Ishikawa (cell line): ENCODE measurements around the gene CRYBG2.

Source experiments
- CEBPB ChIP-seq: IDR thresholded peaks from 2 replicates; pipeline ENCODE4 v1.6.1; 2012
- CREB1 ChIP-seq: IDR thresholded peaks from 2 replicates; pipeline ENCODE4 v1.6.1; 2012; ENCODE audit warnings: low read depth
- EGR1 ChIP-seq: IDR thresholded peaks from 2 replicates; pipeline ENCODE4 v1.6.1; 2012
- FOXM1 ChIP-seq: IDR thresholded peaks from 2 replicates; pipeline ENCODE4 v1.6.1; 2012; ENCODE audit warnings: low read depth, borderline replicate concordance
- NFIC ChIP-seq: IDR thresholded peaks from 2 replicates; pipeline ENCODE4 v1.6.1; 2012
- RAD21 ChIP-seq: IDR thresholded peaks from 2 replicates; pipeline ENCODE4 v1.6.1; 2012; ENCODE audit warnings: low read depth
- TAF1 ChIP-seq: IDR thresholded peaks from 2 replicates; pipeline ENCODE4 v1.6.1; 2012; ENCODE audit warnings: low read depth, mild to moderate bottlenecking
- TCF12 ChIP-seq: IDR thresholded peaks from 2 replicates; pipeline ENCODE4 v1.6.1; 2012; ENCODE audit warnings: low read depth
- TEAD4 ChIP-seq: IDR thresholded peaks from 2 replicates; pipeline ENCODE4 v1.6.1; 2012
- YY1 ChIP-seq: IDR thresholded peaks from 2 replicates; pipeline ENCODE4 v1.6.1; 2012; ENCODE audit warnings: low read depth
- ZBTB7A ChIP-seq: IDR thresholded peaks from 2 replicates; pipeline ENCODE4 v1.6.1; 2012; ENCODE audit warnings: low read depth
- TF ChIP-seq, protein P1 (sequence below): IDR thresholded peaks from 2 replicates; pipeline ENCODE4 v1.6.1; 2012
- TF ChIP-seq, protein P2 (sequence below): IDR thresholded peaks from 2 replicates; pipeline ENCODE4 v1.6.1; 2012; ENCODE audit warnings: low read depth, mild to moderate bottlenecking
- TF ChIP-seq, protein P3 (sequence below): IDR thresholded peaks from 2 replicates; pipeline ENCODE4 v1.6.1; 2012

Gene CRYBG2

DNA sequence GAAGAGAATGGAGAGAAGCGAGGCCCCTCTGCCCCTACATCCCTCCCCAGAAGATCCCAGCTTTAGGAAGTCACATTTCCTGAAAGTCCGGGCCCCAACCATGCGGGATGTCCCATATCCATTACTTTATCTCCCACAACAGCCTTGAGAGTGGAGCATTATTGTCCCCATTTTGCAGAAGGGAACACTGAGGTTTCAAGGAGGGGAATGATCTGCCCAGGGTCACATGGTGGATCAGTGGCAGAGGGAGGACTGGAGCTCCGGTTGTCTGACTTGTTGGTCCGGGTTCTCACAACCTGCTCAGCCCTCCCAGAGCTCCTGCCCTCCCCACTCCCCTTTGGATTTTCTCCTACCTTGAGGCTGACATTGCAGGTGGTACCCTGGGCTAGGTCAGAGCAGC, 2.2 kb upstream of the CRYBG2 start:
- TF ChIP-seq, protein P1, sequence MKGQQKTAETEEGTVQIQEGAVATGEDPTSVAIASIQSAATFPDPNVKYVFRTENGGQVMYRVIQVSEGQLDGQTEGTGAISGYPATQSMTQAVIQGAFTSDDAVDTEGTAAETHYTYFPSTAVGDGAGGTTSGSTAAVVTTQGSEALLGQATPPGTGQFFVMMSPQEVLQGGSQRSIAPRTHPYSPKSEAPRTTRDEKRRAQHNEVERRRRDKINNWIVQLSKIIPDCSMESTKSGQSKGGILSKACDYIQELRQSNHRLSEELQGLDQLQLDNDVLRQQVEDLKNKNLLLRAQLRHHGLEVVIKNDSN = 0 out of 2 replicates have a peak, but pooled peaks have one; percentile 31
- TF ChIP-seq RAD21 = no peak

DNA sequence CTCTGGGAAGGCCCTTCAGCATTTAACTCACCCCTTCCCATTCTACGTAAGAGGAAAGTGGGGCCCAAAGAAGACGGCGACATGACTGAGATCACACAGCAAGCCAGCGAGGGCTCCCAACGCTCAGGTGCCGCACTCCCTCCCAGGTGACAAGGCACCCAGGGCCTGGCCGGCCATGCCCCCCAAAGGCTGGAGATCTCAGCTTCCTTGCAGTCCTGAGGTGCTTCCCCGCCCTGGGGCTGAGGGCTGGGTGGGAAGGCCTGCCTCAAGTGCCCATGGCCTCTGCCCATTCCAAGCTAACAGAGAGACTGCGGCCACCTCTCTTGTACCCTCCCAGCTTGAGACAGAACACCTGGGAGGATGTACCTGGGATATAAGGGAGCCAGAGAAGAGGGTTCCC, 1.0 kb upstream of the CRYBG2 start:
- TF ChIP-seq TAF1 (no peak), CEBPB (no peak), TCF12 (no peak), EGR1 (no peak)

DNA sequence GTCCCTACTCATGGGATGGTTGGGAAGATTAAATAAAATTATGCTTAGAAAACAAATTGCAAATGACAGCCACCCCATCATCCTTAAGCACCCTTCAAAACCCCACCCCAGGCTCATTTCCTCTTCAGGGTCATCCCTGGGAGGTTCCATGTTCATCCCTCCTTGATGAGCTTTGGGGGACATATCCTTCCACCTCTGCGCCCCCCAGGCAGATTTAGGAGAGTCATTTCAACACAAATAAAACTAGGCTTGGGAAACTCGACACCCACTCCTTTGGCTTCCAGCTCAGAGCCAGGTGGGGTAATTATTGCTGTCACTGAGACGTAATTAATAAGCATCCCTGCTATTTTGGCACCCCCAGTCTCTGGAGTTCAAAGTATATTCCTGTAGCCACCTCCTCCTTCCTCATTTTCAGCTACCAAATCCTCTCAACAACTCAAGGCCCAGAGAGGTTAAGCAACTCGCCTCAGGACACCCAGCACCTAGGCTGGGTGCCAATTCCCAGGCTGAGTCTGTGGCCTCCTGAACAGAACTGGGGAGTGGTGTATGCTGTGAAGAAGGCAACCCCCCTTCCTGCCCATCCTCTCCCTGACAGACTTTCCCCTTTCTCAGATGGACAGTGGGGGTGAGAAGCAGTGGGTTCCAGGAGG, 595 bp downstream of the CRYBG2 start:
- no peak for TF ChIP-seq TAF1
- TF ChIP-seq, protein P2, sequence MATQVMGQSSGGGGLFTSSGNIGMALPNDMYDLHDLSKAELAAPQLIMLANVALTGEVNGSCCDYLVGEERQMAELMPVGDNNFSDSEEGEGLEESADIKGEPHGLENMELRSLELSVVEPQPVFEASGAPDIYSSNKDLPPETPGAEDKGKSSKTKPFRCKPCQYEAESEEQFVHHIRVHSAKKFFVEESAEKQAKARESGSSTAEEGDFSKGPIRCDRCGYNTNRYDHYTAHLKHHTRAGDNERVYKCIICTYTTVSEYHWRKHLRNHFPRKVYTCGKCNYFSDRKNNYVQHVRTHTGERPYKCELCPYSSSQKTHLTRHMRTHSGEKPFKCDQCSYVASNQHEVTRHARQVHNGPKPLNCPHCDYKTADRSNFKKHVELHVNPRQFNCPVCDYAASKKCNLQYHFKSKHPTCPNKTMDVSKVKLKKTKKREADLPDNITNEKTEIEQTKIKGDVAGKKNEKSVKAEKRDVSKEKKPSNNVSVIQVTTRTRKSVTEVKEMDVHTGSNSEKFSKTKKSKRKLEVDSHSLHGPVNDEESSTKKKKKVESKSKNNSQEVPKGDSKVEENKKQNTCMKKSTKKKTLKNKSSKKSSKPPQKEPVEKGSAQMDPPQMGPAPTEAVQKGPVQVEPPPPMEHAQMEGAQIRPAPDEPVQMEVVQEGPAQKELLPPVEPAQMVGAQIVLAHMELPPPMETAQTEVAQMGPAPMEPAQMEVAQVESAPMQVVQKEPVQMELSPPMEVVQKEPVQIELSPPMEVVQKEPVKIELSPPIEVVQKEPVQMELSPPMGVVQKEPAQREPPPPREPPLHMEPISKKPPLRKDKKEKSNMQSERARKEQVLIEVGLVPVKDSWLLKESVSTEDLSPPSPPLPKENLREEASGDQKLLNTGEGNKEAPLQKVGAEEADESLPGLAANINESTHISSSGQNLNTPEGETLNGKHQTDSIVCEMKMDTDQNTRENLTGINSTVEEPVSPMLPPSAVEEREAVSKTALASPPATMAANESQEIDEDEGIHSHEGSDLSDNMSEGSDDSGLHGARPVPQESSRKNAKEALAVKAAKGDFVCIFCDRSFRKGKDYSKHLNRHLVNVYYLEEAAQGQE = no peak
- TF ChIP-seq CREB1 = no peak
- peak; percentile 52; the same call in 1 of the 2 replicates for TF ChIP-seq NFIC

DNA sequence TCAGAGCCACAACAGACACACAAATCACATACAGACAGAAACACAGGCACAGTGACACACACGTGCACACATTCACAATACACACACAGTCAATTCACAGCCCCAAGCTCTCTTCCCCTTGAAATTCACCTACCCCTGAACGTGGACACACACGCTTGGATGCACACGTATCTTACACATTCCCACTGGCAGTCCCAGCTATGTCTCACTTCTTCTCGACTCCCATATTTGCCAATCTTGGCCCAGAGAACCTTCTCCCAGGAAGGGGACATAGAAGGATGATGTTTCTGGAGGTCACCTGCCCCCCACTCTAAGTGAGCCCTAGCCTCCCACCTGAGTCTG, 1.6 kb downstream of the CRYBG2 start:
- TF ChIP-seq YY1 = no peak

DNA sequence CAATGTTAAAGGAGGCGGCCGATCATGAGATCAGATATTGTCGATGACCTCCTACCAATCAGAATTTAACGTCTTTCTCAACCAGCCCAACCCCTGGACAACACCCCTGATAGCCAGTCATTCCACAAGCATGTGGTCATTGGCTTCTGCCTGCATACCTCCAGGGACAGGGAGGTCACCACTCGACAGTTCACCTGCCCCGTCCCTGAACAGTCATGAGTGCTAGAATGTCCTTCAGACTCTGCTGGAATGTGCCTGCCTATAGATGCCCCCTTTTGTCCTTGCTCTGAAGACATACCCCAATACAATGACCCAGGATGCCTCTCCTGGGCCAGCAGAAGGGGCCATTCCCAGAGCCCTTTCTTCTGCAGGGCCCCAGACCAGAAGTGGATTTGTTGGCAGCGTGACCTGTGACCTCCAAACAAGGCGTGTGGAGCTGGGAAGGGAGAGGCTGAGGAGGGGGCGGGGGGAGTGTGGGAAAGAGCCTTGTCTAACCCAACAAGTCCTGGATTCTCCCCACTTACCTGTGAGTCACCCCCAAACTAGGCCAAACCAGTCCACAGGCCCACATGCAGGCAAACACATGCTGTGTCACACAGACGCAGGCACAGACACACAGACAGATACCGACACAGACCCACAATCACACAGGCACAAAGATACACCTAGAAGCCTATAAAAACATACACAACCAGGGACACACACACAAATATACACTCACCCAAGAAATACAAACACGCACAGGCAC, 2.2 kb downstream of the CRYBG2 start:
- TF ChIP-seq, protein P2 = no peak
- TF ChIP-seq, protein P3, sequence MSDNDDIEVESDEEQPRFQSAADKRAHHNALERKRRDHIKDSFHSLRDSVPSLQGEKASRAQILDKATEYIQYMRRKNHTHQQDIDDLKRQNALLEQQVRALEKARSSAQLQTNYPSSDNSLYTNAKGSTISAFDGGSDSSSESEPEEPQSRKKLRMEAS = 0 out of 2 replicates have a peak, but pooled peaks have one; percentile 21
- TF ChIP-seq TEAD4 = peak; percentile 36; the same call in 1 of the 2 replicates
- TF ChIP-seq CEBPB = no peak

DNA sequence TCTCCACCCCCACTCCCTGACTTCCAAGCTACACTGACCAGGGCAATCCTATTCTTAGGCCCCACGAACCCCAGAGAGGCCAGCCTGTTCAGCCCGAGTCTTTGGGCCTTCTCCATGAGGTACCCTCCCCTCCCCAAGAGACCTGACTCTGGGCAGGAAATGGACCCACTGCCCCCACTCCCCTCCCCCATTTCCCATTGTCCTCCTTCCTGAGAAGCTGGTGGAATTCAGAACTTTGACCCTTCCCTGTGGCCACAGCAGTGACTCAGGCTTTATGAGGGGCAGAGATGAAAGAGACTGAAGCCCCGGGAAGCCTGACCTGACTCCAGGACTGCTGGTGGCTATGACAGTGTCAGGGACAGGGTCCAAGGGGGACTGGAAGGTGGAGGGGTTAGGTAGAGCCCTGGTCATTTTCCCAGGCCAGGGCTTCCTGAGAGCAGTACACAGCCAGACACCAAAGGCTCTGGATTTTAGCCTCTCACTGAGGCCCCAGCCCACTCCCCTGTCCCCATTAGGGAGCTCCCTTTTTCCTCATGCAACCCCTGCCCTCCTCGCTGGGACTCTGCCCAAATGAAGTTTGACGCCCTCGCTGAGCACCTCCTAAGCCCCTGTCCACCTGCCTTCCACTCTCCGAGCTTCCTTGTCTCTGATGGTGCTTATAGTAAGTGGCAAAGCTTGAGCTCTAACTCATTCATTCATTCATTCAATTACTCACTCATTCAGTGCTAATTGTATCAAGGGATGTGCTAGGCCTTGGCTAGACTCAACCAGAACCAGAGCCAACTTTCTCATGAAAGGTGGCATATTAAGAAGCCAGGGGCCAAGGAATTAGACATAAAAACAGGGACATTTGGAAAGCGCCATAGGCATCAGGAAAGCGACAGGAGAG, 3.0 kb downstream of the CRYBG2 start:
- TF ChIP-seq ZBTB7A = no peak
- TF ChIP-seq CREB1 = no peak
- TF ChIP-seq FOXM1 = no peak
- TF ChIP-seq, protein P3 = no peak
- no peak for TF ChIP-seq EGR1
- no peak for TF ChIP-seq RAD21
- no peak for TF ChIP-seq NFIC
- TF ChIP-seq, protein P1 = no peak
- TF ChIP-seq, protein P2 = no peak
- no peak for TF ChIP-seq TEAD4
